OCI-LY3 (cell line): ENCODE results near the gene COL20A1.

Source experiments
- H2AFZ ChIP-seq: fragments of 200-600, 300-600 bp; shearing (Covaris generic); 2 replicates; pipeline ENCODE4 v1.6.0; 2014; ENCODE audit warnings: antibody characterized with exemption, low read depth, low read length
- H3K27ac ChIP-seq: fragments of 200-600, 300-600 bp; sonication (generic); 2 replicates; pipeline ENCODE4 v1.5.1; 2014; ENCODE audit warnings: mild to moderate bottlenecking, low read length, moderate library complexity, mixed read lengths
- H3K27me3 ChIP-seq: fragments of 200-600, 300-600 bp; sonication (generic); 2 replicates; pipeline ENCODE4 v1.6.1; 2014; ENCODE audit warnings: low read depth, low read length, mixed read lengths
- H3K36me3 ChIP-seq: fragments of 200-600, 300-600 bp; sonication (generic); replicated peaks from 2 replicates; pipeline ENCODE3; 2014; ENCODE audit warnings: low read depth, low read length, mixed read lengths
- H3K4me1 ChIP-seq: fragments of 300-600, 200-600 bp; sonication (generic); 2 replicates; pipeline ENCODE4 v1.6.1; 2014; ENCODE audit warnings: low read length, mixed read lengths
- H3K4me2 ChIP-seq: fragments of 200-600, 300-600 bp; sonication (generic); 2 replicates; pipeline ENCODE4 v1.6.1; 2014; ENCODE audit warnings: low read length, mixed read lengths
- H3K4me3 ChIP-seq: fragments of 300-600, 200-600 bp; sonication (generic); 2 replicates; pipeline ENCODE4 v1.5.1; 2014; ENCODE audit warnings: antibody characterized with exemption, mild to moderate bottlenecking, low read length, moderate library complexity
- H3K79me2 ChIP-seq: fragments of 300-600, 200-600 bp; shearing (Covaris generic); 2 replicates; pipeline ENCODE4 v1.6.1; 2014; ENCODE audit warnings: mild to moderate bottlenecking, low read length, mixed read lengths
- H3K9ac ChIP-seq: fragments of 300-600, 200-600 bp; shearing (Covaris generic); 2 replicates; pipeline ENCODE4 v1.6.0; 2014; ENCODE audit warnings: mild to moderate bottlenecking, low read length, moderate library complexity
- H3K9me3 ChIP-seq: fragments of 200-600, 300-600 bp; shearing (Covaris generic); 2 replicates; pipeline ENCODE4 v1.6.1; 2014; ENCODE audit warnings: low read length, mixed read lengths; ENCODE audit not compliant: insufficient read depth
- H4K20me1 ChIP-seq: fragments of 200-600, 300-600 bp; sonication (generic); 2 replicates; pipeline ENCODE4 v1.6.1; 2016; ENCODE audit warnings: low read length, mixed read lengths; ENCODE audit not compliant: insufficient read depth
- CTCF ChIP-seq: fragments of 200-600, 300-600 bp; sonication (generic); IDR thresholded peaks from 2 replicates; pipeline ENCODE4 v1.5.1; 2014; ENCODE audit warnings: antibody characterized with exemption, low read length, low read depth
- EZH2phosphoT487 ChIP-seq: fragments of 200-600 bp; shearing (Covaris generic); IDR thresholded peaks from 2 replicates; pipeline ENCODE4 v1.6.1; 2018; ENCODE audit warnings: antibody characterized with exemption, mixed run types, low read depth

The COL20A1 gene

GRCh38 chr20:63369724-63370617 is 77.0 kb downstream of the COL20A1 start:
- Histone ChIP-seq H3K4me3 (no peak overlapping the region), H4K20me1 (no peaks in the 10 kb centered on the region), H3K4me1 (no peaks in the 10 kb centered on the region), H3K4me2 (no peak overlapping the region), H3K27me3 (peaks cover 3% of the 10 kb centered on the region; the same call in 1 of the 2 replicates), H3K9me3 (no peaks in the 10 kb centered on the region), H3K79me2 (no peaks in the 10 kb centered on the region), H2AFZ (no peak overlapping the region), H3K27ac (no peak overlapping the region), H3K9ac (no peak overlapping the region), H3K36me3 (no peaks in the 10 kb centered on the region)
- no peak for TF ChIP-seq CTCF
- no peak for TF ChIP-seq EZH2phosphoT487

DNA sequence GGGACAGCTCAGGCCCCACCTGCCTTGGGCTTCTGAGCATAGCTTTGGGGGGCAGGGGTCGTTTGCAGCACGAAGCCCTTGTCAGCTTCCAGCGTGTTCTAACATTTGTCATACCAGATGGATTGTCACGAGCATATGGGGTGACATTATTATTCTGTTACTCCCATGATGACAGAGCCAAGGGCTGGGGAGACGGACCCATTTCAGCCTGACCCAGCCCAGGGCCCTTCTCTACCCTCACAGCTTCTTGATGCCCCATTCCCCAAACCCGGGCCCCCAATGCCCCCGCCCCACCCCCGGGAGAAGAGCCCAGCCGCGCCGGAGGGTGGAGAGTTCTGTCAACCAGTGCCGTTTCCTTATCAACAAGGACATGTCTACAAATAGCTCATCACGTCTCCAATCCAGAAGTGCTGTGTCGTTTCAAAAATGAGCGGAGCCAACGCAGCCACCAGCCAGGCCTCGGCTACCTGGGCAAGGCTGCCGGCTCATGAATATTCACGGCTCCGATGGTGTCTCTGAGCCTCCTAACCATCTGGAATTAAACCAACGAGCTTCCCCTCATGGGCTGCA is 77.7 kb downstream of the COL20A1 start:
- Histone ChIP-seq H2AFZ (no peak overlapping the region), H3K4me1 (no peaks in the 10 kb centered on the region), H3K27ac (no peak overlapping the region)

DNA sequence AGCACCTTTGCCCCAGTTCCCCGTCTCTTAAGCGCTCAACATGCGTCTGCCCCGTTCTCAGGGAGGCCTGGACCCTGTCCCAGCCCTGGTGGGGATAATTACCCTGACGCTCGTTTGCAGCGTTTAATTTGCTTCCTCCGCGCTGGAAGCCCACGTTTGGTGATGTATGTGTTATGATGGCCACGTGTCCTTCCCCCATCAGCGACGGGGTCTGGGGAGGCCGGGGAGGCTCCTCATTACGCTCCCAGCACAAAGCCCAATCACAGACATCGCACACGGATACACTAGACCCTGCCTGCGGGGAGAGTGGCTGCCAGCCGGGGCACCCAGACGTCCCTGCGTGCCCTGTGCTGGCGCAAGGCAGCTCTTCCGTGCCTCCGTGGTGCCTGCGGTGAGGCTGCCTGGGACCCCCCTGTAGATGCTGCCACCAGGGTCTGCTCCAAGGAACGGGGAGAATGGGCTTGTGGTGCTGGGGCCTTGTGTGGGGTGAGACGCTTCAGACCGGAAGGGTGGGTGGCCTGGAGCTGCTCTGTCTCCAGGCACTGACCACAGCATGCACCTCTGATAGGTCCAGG is 78.4 kb downstream of the COL20A1 start:
- H3K27ac ChIP-seq = no peak overlapping the region
- H3K27me3 ChIP-seq = peaks cover 3% of the 10 kb centered on the region; the same call in 1 of the 2 replicates
- H3K9ac ChIP-seq = no peak overlapping the region
- H3K9me3 ChIP-seq = no peaks in the 10 kb centered on the region
- no peaks in the 10 kb centered on the region for H4K20me1 ChIP-seq
- H2AFZ ChIP-seq = no peak overlapping the region
- H3K4me2 ChIP-seq = no peak overlapping the region
- no peak overlapping the region for H3K4me3 ChIP-seq
- no peaks in the 10 kb centered on the region for H3K79me2 ChIP-seq
- no peaks in the 10 kb centered on the region for H3K4me1 ChIP-seq
- TF ChIP-seq EZH2phosphoT487 (no peak), CTCF (no peak)
- no peaks in the 10 kb centered on the region for H3K36me3 ChIP-seq

More for the DNA sequence above, 77.7 kb downstream of the COL20A1 start:
- Histone ChIP-seq H3K9ac (no peak overlapping the region), H4K20me1 (no peaks in the 10 kb centered on the region), H3K9me3 (no peaks in the 10 kb centered on the region), H3K4me3 (no peak overlapping the region), H3K27me3 (peaks cover 3% of the 10 kb centered on the region; the same call in 1 of the 2 replicates), H3K4me2 (no peak overlapping the region), H3K36me3 (no peaks in the 10 kb centered on the region), H3K79me2 (no peaks in the 10 kb centered on the region)
- TF ChIP-seq CTCF (no peak), EZH2phosphoT487 (no peak)
